Lung (tissue), 12 donors: Measurements from ENCODE around the gene OTULIN. TPM values are rescaled to one million over a fixed set of nuclear protein-coding genes. Genes with fewer than 3 reads are reported as not detected.

Source experiments
- ATAC-seq: fragments of 200-7000 bp; cut with Tn5 transposase; one replicate; pipeline ENCODE4 v1.9.1; 2020; ENCODE audit warnings: moderate number of reproducible peaks; ENCODE audit not compliant: insufficient read depth, low FRiP score
- DNase-seq, 3 donors: peaks; one replicate each; pipeline ENCODE4 v3.0.0-alpha.2; 2013 to 2017
- H3K27ac ChIP-seq, 2 donors: one replicate each; pipeline ENCODE4 v1.5.1; 2013; ENCODE audit warnings: mild to moderate bottlenecking in 2 of 2, moderate library complexity in 2 of 2, control low read depth in 1 of 2, inconsistent platforms in 1 of 2, low read depth in 1 of 2, low read length in 1 of 2
- H3K27me3 ChIP-seq, 3 donors: one replicate each; pipeline ENCODE4 v1.5.1; 2013; ENCODE audit warnings: low read length in 2 of 3; ENCODE audit not compliant: control insufficient read depth in 3 of 3, insufficient read depth in 3 of 3
- H3K36me3 ChIP-seq, 4 donors: one replicate each; pipeline ENCODE4 v1.5.1; 2013; ENCODE audit warnings: low read length in 4 of 4, mild to moderate bottlenecking in 1 of 4, moderate library complexity in 1 of 4; ENCODE audit not compliant: control insufficient read depth in 4 of 4, insufficient read depth in 4 of 4
- H3K4me1 ChIP-seq, 5 donors: one replicate each; pipeline ENCODE4 v1.5.1; 2013; ENCODE audit warnings: low read length in 5 of 5, mild to moderate bottlenecking in 2 of 5, moderate library complexity in 1 of 5; ENCODE audit not compliant: control insufficient read depth in 5 of 5, insufficient read depth in 5 of 5
- H3K4me3 ChIP-seq: one replicate; pipeline ENCODE4 v1.5.1; 2013; ENCODE audit warnings: mild to moderate bottlenecking, control low read depth, moderate library complexity
- H3K9ac ChIP-seq, 2 donors: one replicate each; pipeline ENCODE4 v1.5.1; 2013; ENCODE audit warnings: low read length in 2 of 2, control low read depth in 1 of 2; ENCODE audit not compliant: insufficient read depth in 1 of 2
- H3K9me3 ChIP-seq, 4 donors: one replicate each; pipeline ENCODE4 v1.5.1; 2013; ENCODE audit warnings: low read length in 3 of 4, mild to moderate bottlenecking in 1 of 4, moderate library complexity in 1 of 4; ENCODE audit not compliant: control insufficient read depth in 4 of 4, insufficient read depth in 3 of 4
- CTCF ChIP-seq: IDR thresholded peaks from 2 replicates; pipeline ENCODE4 v1.5.1; 2012; ENCODE audit warnings: mild to moderate bottlenecking; ENCODE audit errors: control extremely low read depth, extremely low read depth
- WGBS, 2 donors: extraction: QIAGEN DNeasy Blood & Tissue Kit; methylation state at CpG; one replicate each; pipeline ENCODE4 v1.1.7; 2013; 5-methylcytosine and 5-hydroxymethylcytosine counted together
- polyA plus RNA-seq, 2 donors: library from polyadenylated mRNA; stranded (reverse); fragments of 200-250 nt; gene quantifications; one replicate each; pipeline ENCODE4 v1.2.1, GENCODE V29; 2013
- total RNA-seq, 2 donors: library from RNA; depleted of rRNA in 1 of 2; stranded (reverse); fragments of >200 nt in 1 of 2; gene quantifications; one replicate each; pipeline ENCODE4 v1.2.1, GENCODE V29; 2014 to 2021
- donor health status: control.
- donor health status: control.
- donor health status: Bipolar disorder and iron deficiency.
- donor health status: healthy.
- donor health status: DM: yes; HTN: yes; CAD: no.

OTULIN gene
- total and polyA plus RNA-seq, 4 donors: 7.5 to 35.6 (median 21.9) TPM

- Histone ChIP-seq H3K9me3 (no peaks in the 10 kb centered on the region), H3K27me3 (no peaks in the 10 kb centered on the region), H3K4me1 (peaks cover 0 to 4% (median 0%) of the 10 kb centered on the region in 5 donors), H3K36me3 (peaks cover 0 to 8% (median 0%) of the 10 kb centered on the region in 4 donors), H3K4me3 (no peak overlapping the region), H3K9ac (no peak overlapping the region), H3K27ac (no peak overlapping the region)
- ATAC-seq: no peak
- WGBS, 2 donors: 94 to 96% methylated on average over 18 of the region's 18 CpGs
- DNase-seq: no peak
- TF ChIP-seq CTCF: no peak
These were observed 65.2 kb downstream of the OTULIN start for GRCh38 chr5:14729448-14730385.

GRCh38 chr5:14730466-14730865 is 65.9 kb downstream of the OTULIN start:
- Histone ChIP-seq H3K9ac (no peak overlapping the region), H3K4me1 (peaks cover 0 to 4% (median 0%) of the 10 kb centered on the region in 5 donors), H3K4me3 (no peak overlapping the region), H3K27ac (no peak overlapping the region), H3K36me3 (peaks cover 0 to 8% (median 0%) of the 10 kb centered on the region in 4 donors), H3K27me3 (no peaks in the 10 kb centered on the region), H3K9me3 (no peaks in the 10 kb centered on the region)
- 95 to 96% methylated on average over 12 to 13 of the region's 13 CpGs for WGBS, 2 donors
- ATAC-seq: no peak
- no peak for DNase-seq
- TF ChIP-seq CTCF: no peak

GRCh38 chr5:14730881-14731280 is 66.4 kb downstream of the OTULIN start:
- 72 to 87% methylated on average over 15 of the region's 15 CpGs for WGBS, 2 donors
- ATAC-seq (no peak), DNase-seq (no peak)
- Histone ChIP-seq H3K9ac (no peak overlapping the region), H3K9me3 (no peaks in the 10 kb centered on the region), H3K36me3 (peaks cover 0 to 8% (median 0%) of the 10 kb centered on the region in 4 donors), H3K27me3 (no peaks in the 10 kb centered on the region), H3K4me1 (peaks cover 0 to 4% (median 0%) of the 10 kb centered on the region in 5 donors), H3K27ac (no peak overlapping the region), H3K4me3 (no peak overlapping the region)
- no peak for TF ChIP-seq CTCF
